Lower lobe of right lung (tissue), 2 donors: ENCODE measurements around the gene CCDC30. TPM values are rescaled to one million over a fixed set of nuclear protein-coding genes. Genes with fewer than 3 reads are reported as not detected.

Experiments used
- ATAC-seq, 2 donors: fragments of 200-7000 bp; cut with Tn5 transposase; one replicate each; pipeline ENCODE4 v1.9.1; 2020 to 2022; ENCODE audit warnings: mild to moderate bottlenecking in 2 of 2, moderate library complexity in 2 of 2
- DNase-seq: peaks from one replicate; pipeline ENCODE4 v3.0.0-alpha.2; 2020
- H3K27ac ChIP-seq: fragments of 200-600 bp; one replicate; pipeline ENCODE4 v1.8.0; 2022
- H3K27me3 ChIP-seq: fragments of 200-600 bp; one replicate; pipeline ENCODE4 v1.8.0; 2022; ENCODE audit warnings: low read depth
- H3K36me3 ChIP-seq: fragments of 200-600 bp; one replicate; pipeline ENCODE4 v1.8.0; 2022; ENCODE audit warnings: mild to moderate bottlenecking
- H3K4me1 ChIP-seq: fragments of 200-600 bp; one replicate; pipeline ENCODE4 v1.8.0; 2022
- H3K4me3 ChIP-seq: fragments of 200-600 bp; one replicate; pipeline ENCODE4 v1.8.0; 2022; ENCODE audit warnings: mild to moderate bottlenecking
- H3K9me3 ChIP-seq: fragments of 200-600 bp; one replicate; pipeline ENCODE4 v1.8.0; 2022
- intact Hi-C: fragments of 100-400 bp; cut with DNase I; formaldehyde crosslinking; loops from one replicate; pipeline ENCODE4 v1.11.0; 2022
- total RNA-seq: library from RNA; stranded (reverse); fragmentation: NEBNext Ultra II Directional; extraction: Animal tissue kit (Norgen Biotek cat#: 25700); gene quantifications from one replicate; pipeline ENCODE4 v1.2.1, GENCODE V29; 2021
- TF ChIP-seq, protein P1 (sequence below): fragments of 200-600 bp; IDR thresholded peaks from one replicate; pipeline ENCODE4 v1.8.0; 2022; ENCODE audit warnings: antibody characterized with exemption, mild to moderate bottlenecking
- donor health status: DM: no; HTN: yes; CAD: no; lungs with severe emphysema.

Gene CCDC30
- total RNA-seq, 1 donor from 2014 or later = 10.2 TPM

DNA sequence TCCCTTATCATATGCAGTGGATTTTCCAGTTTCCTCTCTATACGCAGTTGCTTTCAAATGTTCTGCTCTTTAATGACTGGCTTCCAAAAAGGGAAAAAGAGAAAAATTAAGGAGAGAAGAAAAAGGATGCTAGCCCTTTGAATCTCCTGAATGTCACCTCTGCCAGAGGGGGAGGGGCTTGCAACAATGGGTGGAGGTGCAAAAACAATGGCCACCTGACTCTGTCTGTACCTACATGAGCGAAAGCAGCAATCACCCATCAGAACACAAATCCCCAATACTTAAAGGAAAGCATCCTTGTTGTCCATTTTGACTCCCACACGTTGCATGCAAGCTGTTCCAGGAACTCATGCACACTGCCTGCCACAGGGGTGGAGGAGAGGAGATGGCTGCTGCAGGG, 61.2 kb downstream of the CCDC30 start:
- Histone ChIP-seq H3K4me3 (no peak overlapping the region), H3K4me1 (no peaks in the 10 kb centered on the region), H3K36me3 (no peaks in the 10 kb centered on the region), H3K27me3 (no peaks in the 10 kb centered on the region), H3K9me3 (peaks cover 7% of the 10 kb centered on the region), H3K27ac (no peak overlapping the region)
- no peak for ATAC-seq
- DNase-seq = no peak
- TF ChIP-seq, protein P1, sequence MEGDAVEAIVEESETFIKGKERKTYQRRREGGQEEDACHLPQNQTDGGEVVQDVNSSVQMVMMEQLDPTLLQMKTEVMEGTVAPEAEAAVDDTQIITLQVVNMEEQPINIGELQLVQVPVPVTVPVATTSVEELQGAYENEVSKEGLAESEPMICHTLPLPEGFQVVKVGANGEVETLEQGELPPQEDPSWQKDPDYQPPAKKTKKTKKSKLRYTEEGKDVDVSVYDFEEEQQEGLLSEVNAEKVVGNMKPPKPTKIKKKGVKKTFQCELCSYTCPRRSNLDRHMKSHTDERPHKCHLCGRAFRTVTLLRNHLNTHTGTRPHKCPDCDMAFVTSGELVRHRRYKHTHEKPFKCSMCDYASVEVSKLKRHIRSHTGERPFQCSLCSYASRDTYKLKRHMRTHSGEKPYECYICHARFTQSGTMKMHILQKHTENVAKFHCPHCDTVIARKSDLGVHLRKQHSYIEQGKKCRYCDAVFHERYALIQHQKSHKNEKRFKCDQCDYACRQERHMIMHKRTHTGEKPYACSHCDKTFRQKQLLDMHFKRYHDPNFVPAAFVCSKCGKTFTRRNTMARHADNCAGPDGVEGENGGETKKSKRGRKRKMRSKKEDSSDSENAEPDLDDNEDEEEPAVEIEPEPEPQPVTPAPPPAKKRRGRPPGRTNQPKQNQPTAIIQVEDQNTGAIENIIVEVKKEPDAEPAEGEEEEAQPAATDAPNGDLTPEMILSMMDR = no peak
- intact Hi-C loops = no loop called here

DNA sequence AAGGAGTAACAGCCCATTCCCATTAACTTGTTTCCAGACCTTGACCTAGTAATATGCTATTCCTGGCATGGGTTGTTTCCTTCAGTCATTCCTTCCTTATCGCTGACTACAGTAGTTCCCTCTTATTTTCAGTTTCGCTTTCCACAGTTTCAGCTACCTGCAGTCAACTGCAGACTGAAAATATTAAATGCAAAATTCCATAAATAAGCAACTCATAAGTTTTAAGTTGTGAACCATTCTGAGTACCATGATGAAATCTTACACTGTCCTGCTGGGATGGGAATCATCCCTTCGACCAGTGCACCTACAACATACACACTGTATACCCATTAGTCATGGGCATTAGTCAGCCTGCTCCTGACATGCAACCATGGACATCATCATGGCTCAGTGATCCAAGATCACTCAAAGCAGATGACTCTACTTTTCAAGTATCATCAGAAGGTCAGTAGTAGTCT, 66.7 kb downstream of the CCDC30 start:
- DNase-seq = no peak
- Histone ChIP-seq H3K27ac (no peak overlapping the region), H3K4me1 (no peaks in the 10 kb centered on the region), H3K4me3 (peak overlapping the region; percentile 25), H3K27me3 (no peaks in the 10 kb centered on the region), H3K36me3 (no peaks in the 10 kb centered on the region), H3K9me3 (no peaks in the 10 kb centered on the region)
- peak; percentile 25 to 61 for ATAC-seq
- intact Hi-C loops = no loop called here
- TF ChIP-seq, protein P1 = no peak

DNA sequence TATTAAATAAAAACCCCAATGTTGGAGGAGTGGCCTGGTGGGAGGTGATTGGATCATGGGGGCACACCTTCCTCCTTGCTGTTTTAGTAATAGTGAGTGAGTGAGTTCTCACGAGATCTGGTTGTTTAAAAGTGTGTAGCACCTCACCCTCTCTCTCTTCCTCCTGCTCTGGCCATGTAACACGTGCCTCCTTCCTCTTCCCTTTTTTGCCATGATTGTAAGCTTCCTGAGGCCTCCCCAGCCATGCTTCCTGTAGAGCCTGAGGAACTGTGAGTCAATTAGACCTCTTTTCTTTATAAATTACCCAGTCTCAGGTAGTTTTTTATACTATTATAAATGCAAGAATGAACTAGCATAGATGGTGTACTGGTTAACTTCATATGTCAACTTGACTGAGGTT, 68.0 kb downstream of the CCDC30 start:
- Histone ChIP-seq H3K9me3 (no peaks in the 10 kb centered on the region), H3K27ac (no peak overlapping the region), H3K4me1 (no peaks in the 10 kb centered on the region), H3K27me3 (no peaks in the 10 kb centered on the region), H3K36me3 (no peaks in the 10 kb centered on the region), H3K4me3 (no peak overlapping the region)
- intact Hi-C loops = no loop called here
- no peak for DNase-seq
- ATAC-seq = no peak
- TF ChIP-seq, protein P1 = no peak

DNA sequence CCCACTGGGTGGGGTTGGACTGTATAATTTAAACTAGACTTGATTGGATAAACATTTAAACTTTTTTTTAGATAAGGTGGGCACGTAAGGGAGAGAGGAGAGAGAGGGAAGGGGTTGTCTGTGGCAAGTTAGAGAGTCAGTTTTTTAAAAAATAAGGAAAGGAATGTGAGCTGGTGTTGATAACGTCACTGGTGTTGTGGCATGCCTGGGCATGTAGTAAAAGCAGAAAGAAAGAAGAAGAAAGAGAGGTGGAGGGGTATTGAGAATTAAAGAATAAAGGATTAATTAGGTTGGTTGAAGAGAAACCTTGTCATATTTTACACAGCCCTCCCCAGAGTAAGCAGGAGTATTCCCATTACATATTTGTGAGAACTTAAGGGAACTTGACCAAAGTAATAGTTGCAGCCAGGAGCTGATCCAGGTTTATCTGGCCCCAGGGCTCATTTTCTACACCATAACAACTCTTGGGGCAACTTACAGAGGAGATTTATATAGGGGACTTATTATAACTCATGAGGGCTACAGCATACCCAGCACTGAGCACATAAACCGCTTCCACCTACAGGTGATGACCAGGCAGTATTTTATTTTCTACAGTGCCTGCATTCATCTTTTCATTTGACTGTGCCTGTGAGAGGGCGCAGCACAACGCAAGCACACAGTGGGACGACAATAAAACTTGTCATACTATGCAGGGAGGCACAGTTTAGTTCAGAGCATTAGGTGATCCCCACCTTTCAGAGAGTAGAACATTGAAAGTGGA, 70.2 kb downstream of the CCDC30 start:
- TF ChIP-seq, protein P1 = no peak
- Histone ChIP-seq H3K4me1 (no peaks in the 10 kb centered on the region), H3K4me3 (no peak overlapping the region), H3K36me3 (no peaks in the 10 kb centered on the region), H3K9me3 (no peaks in the 10 kb centered on the region), H3K27me3 (no peaks in the 10 kb centered on the region), H3K27ac (no peak overlapping the region)
- no peak for DNase-seq
- no peak for ATAC-seq
- intact Hi-C loops = no loop called here

DNA sequence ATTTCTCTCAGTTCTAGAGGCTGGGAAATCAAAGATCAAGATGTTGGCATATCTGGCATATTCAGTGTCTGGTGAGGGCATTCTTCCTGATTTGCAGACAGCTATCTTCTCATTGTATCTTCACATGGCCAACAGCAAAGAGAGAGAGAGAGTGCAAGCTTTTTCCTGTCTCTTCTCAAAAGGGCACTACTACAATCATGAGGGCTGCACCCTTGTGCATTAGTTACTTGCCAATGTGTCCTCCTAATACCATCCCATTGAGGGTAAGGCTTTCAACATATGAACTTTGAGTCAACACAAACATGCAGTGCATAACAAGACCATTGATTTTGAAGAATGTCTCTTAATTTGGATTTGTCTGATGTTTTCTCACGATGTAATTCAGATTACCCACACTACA, 78.0 kb downstream of the CCDC30 start:
- H3K9me3 ChIP-seq = no peaks in the 10 kb centered on the region
- H3K27ac ChIP-seq = no peak overlapping the region
- no peaks in the 10 kb centered on the region for H3K27me3 ChIP-seq
- H3K4me3 ChIP-seq = no peak overlapping the region
- ATAC-seq = no peak
- H3K36me3 ChIP-seq = no peaks in the 10 kb centered on the region
- TF ChIP-seq, protein P1 = no peak
- no peaks in the 10 kb centered on the region for H3K4me1 ChIP-seq
- intact Hi-C loops = no loop called here
- no peak for DNase-seq
